ENCODE results near the gene HSPA12B.

The HSPA12B gene

DNA sequence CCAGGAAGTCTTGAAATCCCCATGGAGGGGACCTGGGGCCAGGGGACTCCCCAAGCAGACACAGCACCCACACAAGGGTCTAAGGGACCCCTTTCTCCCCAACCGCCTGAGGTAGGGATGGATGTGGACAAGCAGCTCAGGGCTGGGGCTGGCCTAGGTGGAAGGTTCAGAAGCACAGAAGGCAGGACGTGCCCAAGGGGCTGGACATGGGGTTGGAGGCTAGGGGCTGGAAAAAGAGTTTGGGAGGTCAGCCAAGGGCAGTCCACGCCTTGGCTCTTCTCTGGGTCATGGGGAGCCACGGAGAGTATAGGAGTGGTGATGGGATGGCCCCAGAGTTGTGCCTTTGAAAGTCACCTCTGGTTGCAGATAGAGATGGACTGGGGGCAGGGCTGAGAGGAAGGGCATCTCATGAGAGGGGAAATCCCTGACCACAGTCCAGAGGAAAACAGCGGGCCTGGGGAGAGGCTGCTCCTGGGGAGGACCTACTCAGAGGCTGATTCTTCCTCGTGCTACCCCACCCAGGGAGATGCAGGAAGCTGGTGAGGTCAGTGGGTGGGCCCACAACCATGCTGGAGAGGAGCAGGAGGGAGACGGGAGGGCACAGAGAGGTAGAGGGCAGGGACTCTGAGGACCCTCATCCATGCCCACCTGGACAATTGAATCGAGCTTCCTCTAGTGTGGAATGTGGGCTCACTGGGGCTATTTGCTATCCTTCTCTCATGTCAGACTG lies 2.5 kb upstream of the HSPA12B start:
- DNase-seq (ENCODE audit: low spot score) = no peak

DNA sequence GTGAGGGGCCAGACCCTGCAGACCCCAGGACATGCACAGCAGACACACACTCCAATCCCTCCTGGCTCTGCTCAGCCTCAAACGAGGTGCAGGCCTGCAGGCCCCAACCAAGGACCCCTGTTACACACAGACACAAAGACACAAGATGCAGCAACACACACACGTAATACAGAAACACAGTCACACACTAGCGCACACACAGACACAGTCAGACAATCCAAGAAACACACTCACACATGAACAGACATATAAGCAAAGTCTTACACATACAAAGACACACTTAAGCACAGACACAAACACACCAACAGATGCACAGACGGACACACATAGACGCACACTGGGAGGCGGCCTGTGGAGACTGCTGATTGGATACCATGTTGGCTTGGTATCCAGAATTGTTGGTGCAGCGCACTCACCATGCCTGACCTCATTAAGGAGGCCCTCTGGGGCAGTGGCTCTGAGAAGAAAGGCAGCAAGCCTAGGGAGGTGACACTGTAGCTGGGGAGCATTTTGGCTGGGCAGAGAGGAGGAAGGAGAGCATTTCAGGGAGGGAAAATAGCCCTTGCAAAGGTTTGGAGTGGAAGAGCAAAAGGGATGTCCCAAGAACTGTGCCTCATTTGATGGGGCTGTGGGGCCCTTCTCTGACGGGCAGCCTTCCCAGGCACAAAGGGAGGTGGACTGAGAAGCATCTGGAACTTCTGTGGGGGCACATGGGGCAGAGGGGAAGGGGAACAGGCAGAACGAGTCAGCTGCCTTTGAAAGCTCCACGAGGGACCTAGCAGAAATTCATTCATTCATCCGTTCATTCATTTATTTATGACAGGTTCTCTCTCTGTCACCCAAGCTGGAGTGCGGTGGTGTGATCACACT lies 1.4 kb upstream of the HSPA12B start:
- no peak for DNase-seq (ENCODE audit: low spot score)

DNA sequence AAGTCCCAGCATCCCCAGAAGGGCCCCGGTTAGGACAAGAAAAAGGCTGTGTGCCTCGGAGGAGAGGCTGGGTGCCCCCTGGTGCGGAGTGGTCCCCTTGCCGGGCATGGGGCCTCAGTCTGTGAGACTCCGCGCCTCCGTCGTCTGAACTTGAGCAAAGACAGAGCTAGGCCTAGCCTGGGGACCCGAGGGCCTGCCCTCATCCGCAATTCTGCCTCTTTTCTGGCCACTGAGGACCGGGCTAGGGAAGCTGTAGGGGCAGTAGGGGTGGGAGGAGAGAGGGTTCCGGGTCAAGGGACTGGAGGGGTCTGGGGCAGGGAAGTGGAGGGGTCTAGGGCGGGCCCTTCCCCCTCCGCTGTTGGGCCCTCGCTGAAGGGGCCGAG lies 550 bp upstream of the HSPA12B start:
- DNase-seq (ENCODE audit: low spot score) = no peak

DNA sequence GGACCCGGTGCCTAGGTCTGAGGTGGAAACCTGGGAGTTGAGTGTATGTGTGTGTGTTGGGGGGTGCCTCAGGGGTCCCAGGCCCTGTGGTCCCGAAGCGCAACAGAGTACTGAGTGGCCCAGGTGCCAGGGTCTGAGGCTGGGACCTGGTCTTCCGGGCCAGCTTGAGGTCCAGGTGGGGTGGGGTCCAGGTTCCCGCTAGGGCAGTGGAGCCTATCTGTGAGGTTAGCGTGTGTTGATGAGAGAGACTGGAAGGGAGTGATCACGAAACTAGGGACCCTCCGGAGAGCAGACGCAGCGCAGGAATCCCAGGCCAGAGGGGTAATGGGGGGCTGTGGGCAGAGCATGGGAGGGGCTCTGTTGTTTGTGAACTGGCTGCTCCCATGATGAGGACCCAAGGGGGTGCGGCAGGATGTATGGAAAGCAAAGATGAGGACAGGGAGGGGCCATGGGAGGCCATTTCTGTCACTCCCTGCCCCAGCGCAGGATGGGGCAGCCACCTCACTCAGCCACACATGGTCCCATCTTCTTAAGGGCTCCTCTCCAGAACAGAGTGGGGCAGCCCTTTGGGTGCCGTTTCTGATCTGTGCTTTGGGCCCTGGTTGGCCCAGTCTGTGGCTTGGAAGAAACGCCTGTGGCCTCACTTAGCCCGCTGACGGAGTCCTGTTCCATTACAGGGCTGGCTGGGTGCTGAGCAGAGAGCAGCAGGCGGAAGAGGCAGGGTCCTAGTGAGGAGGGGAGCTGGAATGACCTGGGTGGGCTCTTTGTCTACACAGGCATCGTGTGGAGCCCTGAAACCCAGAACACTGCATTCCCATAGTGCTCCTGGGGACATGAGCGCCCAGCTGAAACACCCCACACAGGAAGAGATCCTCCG lies 872 bp downstream of the HSPA12B start:
- DNase-seq (ENCODE audit: low spot score) = no peak

DNA sequence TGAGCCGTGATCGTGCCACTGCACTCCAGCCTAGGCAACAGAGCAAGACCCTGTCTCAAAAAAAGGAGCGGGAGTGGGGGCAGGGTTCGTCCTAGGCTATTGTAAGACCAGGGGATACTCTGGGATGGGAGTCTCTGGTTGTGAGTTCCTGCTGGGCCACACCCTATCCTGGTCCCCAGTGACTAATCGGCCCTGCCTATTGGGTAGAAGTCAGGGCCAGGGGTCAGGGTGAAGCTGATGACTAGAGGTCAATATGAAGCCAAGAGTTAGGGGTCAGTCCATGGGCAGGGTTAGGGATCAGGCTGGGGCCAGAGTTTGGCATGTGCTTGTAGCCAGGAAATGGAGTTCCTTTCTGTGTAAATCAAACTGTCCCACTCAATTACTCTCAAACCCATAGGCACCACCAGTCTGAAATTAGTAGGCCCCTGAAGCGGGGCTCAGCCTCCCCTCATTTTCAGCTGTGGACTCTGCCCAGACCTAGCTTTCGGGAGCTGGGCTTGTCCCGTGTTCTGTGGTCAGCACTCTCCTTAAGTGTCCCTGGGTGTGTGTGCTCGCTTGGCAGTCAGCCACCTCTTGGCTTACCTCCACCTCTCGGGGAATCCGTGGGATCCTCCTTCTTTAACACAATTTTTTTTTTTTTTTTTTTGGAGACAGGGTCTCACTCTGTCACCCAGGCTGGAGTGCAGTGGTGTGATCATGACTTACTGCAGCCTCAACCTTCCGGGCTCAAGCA lies 1.8 kb downstream of the HSPA12B start:
- no peak for DNase-seq (ENCODE audit: low spot score)

DNA sequence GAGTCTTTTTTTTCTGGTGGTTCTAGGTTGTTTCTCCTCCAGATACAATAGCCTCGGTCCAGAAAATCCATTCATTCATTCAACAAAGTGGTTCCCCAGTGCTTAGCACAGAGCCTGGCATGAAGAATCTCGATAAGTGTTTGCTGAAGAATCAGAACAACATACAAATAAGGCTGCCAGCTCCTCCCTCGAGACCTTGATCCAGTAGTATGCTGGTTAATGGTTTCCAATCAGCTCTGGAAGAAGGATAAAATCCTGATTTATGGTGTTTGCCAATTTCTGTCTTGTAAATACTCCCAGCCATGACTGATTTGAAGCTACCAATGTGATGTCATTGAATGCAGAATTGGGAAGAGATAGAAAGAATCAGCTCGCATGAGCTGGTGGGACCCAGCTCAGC lies 3.3 kb downstream of the HSPA12B start:
- no peak for DNase-seq (ENCODE audit: low spot score)

DNA sequence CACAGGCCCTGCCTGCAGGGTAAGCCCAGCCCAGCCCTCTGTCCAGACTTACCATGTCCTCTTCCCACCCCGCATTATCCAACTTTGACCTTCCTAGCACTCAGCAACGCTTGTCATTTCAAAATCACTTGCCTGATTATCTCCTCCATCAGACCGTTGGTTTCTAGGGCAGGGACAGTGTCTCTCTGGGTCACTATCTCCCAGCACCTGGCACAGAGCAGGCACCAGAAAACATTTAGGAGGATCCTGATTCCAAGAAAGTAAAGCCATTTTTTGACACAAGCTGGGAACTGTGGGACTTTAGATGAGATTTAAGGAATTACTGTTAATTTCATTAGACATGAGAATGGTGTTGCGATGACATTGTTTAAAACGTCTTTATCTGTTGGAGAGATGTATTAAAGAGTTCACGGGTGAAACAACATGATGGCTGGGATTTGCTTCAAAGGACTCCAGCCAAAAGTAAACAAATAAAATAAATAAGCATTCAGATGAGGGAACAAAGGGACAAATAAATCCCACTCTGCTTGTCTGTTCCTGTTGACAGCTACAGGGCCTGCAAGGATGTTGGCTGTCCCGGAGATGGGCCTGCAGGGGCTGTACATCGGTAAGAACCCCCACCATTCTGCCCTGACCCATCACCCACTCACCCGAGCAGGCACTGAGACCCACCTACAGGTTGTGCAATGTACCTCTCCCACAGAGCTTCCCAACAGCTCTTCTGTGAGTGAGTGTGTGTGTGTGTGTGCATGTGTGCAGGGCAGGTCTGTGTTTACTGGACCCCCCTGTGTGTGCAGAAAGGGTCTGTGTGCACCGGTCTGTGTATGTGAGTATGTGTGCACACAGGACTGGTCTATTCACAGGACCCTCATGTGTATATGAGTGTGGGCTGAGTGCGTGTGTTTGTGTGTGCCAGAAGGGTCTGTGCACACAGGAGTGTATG lies 5.9 kb downstream of the HSPA12B start:
- no peak for DNase-seq (ENCODE audit: low spot score)

DNA sequence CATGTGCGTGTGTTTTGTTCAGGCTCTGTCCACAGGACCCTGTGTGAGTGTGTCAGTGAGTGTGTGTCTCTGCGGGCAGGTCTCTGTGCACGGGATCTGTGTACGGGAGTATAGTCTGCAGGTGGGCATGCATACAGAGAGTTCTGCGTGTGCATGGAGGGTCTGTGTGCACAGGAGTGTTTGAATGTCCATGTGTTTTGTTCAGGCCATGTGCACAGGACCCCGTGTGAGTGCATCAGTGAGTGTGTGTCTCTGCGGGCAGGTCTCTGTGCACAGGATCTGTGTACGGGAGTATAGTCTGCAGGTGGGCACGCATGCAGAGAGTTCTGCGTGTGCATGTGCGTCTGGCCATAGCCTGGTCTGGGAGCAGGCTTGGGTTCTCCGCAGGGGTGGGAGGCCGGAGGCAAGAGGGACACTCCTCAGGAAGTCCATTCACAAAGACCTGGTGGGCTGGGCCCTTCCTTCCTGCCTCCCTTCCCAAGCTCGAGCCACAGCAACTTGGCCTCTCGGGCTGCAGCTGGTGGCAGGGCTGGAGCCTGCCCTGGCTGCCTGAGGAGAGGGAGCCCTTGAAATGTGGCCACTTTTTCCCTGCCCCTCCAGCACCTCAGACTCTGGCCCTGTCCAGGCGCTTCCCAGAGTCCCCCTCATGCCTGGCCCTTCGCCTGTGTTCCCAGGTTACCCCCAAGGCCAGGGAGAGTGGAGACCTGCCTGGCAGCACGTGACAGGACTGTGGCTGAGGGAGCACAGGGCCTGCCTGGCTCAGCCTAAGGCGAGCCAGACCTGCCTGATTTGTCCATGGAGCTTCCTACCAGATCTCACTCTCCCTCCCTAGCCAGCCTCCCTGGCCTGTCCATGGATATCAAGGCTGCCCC lies 6.8 kb downstream of the HSPA12B start:
- DNase-seq (ENCODE audit: low spot score) = no peak

DNA sequence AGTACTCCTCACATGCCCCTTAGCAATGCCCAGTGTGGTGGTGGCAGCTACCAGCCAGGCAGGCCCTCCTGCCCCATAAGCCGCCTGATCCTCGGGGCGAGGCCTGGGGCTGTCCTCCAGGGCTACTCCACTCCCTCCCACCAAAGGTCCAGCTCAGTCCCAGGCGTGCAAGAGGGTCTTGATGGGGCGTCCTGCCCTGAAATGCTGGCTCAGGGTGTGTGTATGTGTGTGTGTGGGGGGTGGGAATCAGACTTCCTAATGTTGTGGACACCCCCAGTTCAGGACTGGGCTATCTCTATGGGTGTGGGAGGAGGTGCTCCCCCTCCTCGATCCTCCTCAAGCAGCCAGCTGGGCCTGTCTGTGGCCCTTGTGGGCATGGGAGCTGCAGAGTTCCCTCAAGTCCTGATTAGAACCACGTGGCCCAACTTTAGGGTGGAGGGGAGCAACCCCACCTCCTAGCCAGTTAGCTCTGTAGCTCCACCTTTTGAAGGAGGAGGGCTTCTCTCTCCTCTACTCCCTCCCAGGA lies 7.5 kb downstream of the HSPA12B start:
- DNase-seq (ENCODE audit: low spot score) = no peak

DNA sequence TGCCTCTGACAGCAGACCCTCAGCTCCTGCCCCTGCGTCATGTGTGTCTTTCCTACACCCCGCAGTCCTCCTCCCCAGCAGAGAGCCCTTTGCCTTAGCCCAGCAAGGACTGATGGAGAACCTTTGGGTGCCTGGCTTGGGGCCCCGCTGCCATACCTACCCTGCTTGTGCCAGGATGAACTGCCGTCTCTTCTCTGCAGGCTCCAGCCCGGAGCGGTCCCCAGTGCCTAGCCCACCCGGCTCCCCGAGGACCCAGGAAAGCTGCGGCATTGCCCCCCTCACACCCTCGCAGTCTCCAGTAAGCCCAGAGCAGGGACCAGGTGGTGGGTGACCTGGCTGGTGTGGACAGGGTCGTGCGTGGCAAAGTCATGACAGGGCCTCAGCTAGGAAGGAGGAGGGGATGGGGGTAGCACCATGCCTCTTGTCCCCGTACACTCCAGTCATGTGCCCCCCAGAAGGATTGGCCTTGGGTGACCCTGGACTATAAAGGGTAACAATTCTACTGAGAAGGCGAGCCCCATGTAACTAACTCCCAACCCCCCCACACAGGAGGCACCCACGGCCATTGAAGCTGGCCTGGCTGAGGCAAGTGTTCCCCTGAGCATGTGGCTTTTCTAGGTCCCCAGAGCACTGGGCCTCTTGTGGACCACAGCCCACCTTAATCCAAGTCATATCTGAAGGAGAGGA lies 8.3 kb downstream of the HSPA12B start:
- DNase-seq (ENCODE audit: low spot score) = no peak

DNA sequence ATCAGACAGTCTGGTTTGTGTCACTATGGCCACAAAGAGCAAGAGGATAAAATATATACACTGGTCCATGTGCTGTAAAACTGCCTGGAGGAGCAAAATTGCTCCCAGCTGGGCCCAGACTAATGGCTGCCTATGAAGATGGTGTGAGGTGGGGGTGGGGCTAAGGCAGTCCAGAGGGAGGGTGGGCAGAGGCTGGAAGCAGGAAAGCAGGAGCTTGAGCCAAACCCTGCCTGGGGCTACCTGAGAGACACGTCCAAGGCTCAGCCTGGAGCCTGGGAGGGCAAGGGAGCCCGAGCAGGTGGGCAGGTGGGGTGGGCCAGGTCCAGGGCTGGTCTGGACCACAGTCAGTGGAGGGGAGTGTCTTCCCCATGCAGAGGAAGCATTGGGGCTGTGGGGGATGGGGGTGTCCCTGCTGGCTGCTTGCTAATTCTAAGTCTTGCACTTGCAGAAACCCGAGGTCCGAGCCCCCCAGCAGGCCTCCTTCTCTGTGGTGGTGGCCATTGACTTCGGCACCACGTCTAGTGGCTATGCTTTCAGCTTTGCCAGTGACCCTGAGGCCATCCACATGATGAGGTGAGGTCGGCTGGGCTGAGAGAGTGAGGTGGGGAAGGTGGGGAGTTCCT lies 9.5 kb downstream of the HSPA12B start:
- no peak for DNase-seq (ENCODE audit: low spot score)

DNA sequence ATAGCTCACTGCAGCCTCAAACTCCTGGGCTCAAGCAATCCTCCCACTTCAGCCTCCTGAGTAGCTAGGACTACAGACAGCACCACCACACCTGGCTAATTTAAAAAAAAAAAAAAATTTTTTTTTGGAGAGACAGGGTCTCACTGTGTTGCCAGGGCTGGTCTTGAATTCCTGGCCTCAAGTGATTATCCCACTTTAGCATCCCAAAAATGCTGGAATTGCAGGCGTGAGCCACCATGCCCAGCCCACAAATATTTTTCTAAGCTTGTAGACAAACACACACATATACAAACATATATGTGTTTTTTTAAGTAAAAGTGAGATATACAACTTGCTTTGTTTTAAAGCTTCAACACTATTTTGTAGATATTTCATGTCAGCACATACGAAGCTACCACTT lies 10.8 kb downstream of the HSPA12B start:
- no peak for DNase-seq (ENCODE audit: low spot score)

DNA sequence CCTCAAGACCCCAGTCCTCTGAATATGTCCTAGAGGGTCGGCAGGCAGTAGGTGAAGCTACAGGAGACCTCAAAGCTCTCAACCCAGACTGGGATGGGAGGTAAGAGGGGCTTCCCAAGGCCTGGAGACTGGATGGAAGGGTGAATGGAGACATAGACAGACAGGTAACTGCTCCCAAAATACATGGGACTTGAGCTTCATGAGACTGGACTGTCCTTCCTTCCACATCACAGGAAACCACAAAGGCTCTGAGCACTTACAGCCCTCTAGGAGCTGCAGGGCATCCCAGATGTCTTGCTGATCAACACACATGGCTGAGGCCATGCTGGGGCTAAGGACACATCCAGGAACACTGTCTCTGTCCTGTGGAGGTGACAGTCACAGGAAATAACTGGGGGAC lies 11.6 kb downstream of the HSPA12B start:
- no peak for DNase-seq (ENCODE audit: low spot score)

DNA sequence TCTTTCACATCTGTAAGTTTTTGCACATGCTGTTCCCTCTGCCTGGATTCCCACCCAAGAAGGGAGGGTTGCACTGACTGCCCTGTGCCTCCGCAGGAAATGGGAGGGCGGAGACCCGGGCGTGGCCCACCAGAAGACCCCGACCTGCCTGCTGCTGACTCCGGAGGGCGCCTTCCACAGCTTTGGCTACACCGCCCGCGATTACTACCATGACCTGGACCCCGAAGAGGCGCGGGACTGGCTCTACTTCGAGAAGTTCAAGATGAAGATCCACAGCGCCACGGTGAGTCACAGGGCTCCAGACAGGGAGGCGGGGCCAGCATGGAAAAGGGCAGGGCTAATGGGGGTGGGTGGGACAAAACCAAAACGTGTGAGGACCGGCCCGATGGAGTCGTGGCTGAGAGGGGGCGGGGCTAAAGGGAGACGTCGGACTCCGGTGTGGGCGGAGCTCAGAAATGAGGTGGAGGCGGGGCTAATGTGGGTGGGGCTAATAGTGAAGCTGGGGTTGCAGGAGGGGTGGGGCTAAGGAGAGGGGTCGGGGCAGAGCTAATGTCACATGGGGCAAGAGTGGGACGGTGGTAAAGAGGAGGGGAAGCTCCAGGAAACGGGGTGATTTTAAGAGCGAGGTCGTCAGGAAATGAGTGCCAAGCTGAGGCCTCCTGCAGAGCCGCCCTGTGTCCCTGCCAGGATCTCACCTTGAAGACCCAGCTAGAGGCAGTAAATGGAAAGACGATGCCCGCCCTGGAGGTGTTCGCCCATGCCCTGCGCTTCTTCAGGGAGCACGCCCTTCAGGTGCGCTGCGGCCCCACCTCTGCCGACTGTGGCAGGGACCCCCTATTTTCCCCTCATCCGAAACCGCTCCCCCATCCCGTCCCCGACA lies 12.6 kb downstream of the HSPA12B start:
- DNase-seq (ENCODE audit: low spot score) = no peak

DNA sequence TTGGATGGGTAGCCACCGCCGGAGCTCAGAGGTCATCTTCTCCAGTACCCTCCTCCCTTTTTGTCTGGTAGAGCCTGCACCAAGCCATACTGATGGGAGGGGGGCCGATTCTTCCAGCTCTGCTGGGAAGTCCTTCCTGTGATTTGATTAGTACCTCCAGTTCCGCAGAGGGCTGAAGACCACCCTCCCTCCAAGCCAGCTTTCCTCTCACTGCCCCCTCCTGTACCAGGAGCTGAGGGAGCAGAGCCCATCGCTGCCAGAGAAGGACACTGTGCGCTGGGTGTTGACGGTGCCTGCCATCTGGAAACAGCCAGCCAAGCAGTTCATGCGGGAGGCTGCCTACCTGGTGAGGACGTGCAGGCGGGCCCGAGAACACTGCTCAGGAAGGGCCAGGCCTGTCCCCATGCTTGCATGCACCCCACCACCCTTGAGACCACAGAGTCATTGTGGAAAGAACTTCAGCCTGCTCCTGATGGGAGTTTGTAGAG lies 13.2 kb downstream of the HSPA12B start:
- DNase-seq (ENCODE audit: low spot score) = no peak

DNA sequence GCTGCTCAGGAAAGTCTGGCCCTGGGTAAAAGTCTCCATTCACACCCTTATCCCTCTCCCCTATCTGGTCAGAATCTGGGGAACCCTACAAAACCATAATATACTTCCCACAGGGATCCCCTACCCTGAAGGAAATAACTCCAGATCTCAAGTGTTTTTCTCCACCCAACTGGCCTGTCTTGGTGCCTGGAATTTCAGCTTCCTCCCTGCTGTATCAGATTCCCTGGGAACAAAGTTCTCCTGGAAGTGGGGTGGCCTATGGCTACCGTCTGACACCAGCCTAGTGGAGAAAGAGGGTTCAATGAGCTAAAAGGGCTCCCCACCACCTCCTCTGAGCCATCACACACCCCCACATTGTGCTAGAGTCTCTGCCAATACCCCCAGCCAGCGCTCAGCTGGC lies 15.0 kb downstream of the HSPA12B start:
- DNase-seq (ENCODE audit: low spot score) = no peak

DNA sequence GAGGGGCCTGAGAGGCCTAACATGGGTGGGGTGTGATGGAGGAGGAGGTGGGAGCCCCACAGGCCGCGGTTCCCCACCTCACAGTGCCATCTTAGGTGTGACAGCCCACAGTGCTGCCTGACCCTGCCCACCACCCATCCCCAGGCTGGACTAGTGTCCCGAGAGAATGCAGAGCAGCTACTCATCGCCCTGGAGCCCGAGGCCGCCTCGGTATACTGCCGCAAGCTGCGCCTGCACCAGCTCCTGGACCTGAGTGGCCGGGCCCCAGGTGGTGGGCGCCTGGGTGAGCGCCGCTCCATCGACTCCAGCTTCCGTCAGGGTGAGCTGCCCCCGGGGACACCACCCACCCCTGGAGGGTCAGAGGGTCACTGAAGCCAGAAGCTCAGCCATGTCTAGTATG lies 15.6 kb downstream of the HSPA12B start:
- DNase-seq (ENCODE audit: low spot score) = no peak

Data from Ammon's horn (tissue), 1 donor.